Endothelial cell of umbilical vein (primary cell): Measurements from ENCODE around the gene TBX21. TPM values are rescaled to one million over a fixed set of nuclear protein-coding genes. Genes with fewer than 3 reads are reported as not detected.

Experiments used
- BruUV-seq: library from RNA; stranded (reverse); fragments of 400-500 nt; replicated peaks from 2 replicates; lab custom pipeline; 2021; lab: Mats Ljungman, UMichigan
- CTCF ChIA-PET: fragments of 300-600, 350-600 bp; sonication (Branson Sonifier 250); formaldehyde crosslinking; loops from one replicate; lab custom pipeline; 2021; ENCODE audit warnings: antibody characterized with exemption, inconsistent platforms; lab: Charles Lee
- POLR2A ChIA-PET: fragments of 300-600, 350-600 bp; sonication (Branson Sonifier 250); formaldehyde crosslinking; loops from one replicate; lab custom pipeline; 2021; ENCODE audit warnings: antibody characterized with exemption, inconsistent platforms; lab: Charles Lee
- DNase-seq: peaks from one replicate; pipeline ENCODE4 v3.0.0-alpha.2; 2011; ENCODE audit warnings: low read depth, low spot score
- FAIRE-seq: peaks from 2 replicates; lab custom pipeline; 2011; peaks lifted over from hg19 to GRCh38; lab: Jason Lieb, UNC
- H2AFZ ChIP-seq: 2 replicates; pipeline ENCODE4 v1.6.0; 2012; ENCODE audit warnings: low read depth, low read length, control low read depth, inconsistent platforms
- H3K27ac ChIP-seq: 2 replicates; pipeline ENCODE4 v1.5.1; 2011; ENCODE audit warnings: low read depth, mild to moderate bottlenecking, control low read depth, low read length, moderate library complexity; ENCODE audit not compliant: insufficient read depth
- H3K27me3 ChIP-seq, 2 experiments: 2 replicates each; pipeline versions ENCODE4 v1.6.0 to v1.6.1; 2011; ENCODE audit warnings: low read length in 2 of 2, mixed read lengths in 1 of 2; ENCODE audit not compliant: control insufficient read depth in 2 of 2, insufficient read depth in 2 of 2
- H3K36me3 ChIP-seq, 2 experiments: 2 replicates in 1 of 2; 3 replicates in 1 of 2; pipeline ENCODE4 v1.5.1; 2011; ENCODE audit warnings: low read length in 2 of 2, mild to moderate bottlenecking in 1 of 2, moderate library complexity in 1 of 2; ENCODE audit not compliant: control insufficient read depth in 2 of 2, insufficient read depth in 2 of 2; ENCODE audit errors: extremely low read depth in 1 of 2
- H3K4me1 ChIP-seq: 3 replicates; pipeline ENCODE4 v1.5.1; 2011; ENCODE audit warnings: mild to moderate bottlenecking, low read length; ENCODE audit not compliant: control insufficient read depth, insufficient read depth; ENCODE audit errors: extremely low read depth
- H3K4me2 ChIP-seq: 2 replicates; pipeline ENCODE4 v1.6.1; 2011; ENCODE audit warnings: low read length, control low read depth, mixed read lengths; ENCODE audit not compliant: insufficient read depth
- H3K4me3 ChIP-seq, 3 experiments: fragments of 200-600 bp in 1 of 3; sonication (generic), shearing (Covaris generic) in 1 of 3; replicated peaks in 1 of 3; 2 replicates each; pipeline ENCODE4 v1.5.1; 2011 to 2016; ENCODE audit warnings: control low read depth in 3 of 3, low read length in 3 of 3, mild to moderate bottlenecking in 2 of 3, inconsistent platforms in 1 of 3, low read depth in 1 of 3, moderate library complexity in 1 of 3; ENCODE audit not compliant: insufficient read depth in 1 of 3
- H3K79me2 ChIP-seq: 2 replicates; pipeline ENCODE4 v1.6.0; 2012; ENCODE audit warnings: low read length, inconsistent platforms; ENCODE audit not compliant: control insufficient read depth, insufficient read depth
- H3K9ac ChIP-seq: replicated peaks from 2 replicates; pipeline ENCODE3; 2011; ENCODE audit warnings: low read length, control low read depth; ENCODE audit not compliant: insufficient read depth; ENCODE audit errors: extremely low read depth
- H3K9me1 ChIP-seq: replicated peaks from 3 replicates; pipeline ENCODE4 v1.6.0; 2011; ENCODE audit warnings: mild to moderate bottlenecking, low read length; ENCODE audit not compliant: control insufficient read depth, insufficient read depth; ENCODE audit errors: extremely low read depth
- H3K9me3 ChIP-seq: replicated peaks from 2 replicates; pipeline ENCODE4 v1.5.1; 2012; ENCODE audit warnings: low read length, inconsistent platforms; ENCODE audit not compliant: control insufficient read depth, insufficient read depth
- H4K20me1 ChIP-seq: replicated peaks from 2 replicates; pipeline ENCODE3; 2011; ENCODE audit warnings: mild to moderate bottlenecking, low read length; ENCODE audit not compliant: control insufficient read depth, insufficient read depth; ENCODE audit errors: extremely low read depth
- EZH2 ChIP-seq: IDR thresholded peaks from 2 replicates; pipeline ENCODE4 v1.6.1; 2012; ENCODE audit warnings: borderline replicate concordance, low read depth, mild to moderate bottlenecking, moderate library complexity, low read length, inconsistent platforms; ENCODE audit not compliant: severe bottlenecking
- FOS ChIP-seq: IDR thresholded peaks from 2 replicates; pipeline ENCODE4 v1.6.1; 2011; ENCODE audit warnings: mild to moderate bottlenecking, low read length, moderate library complexity, borderline replicate concordance; ENCODE audit not compliant: insufficient read depth
- GATA2 ChIP-seq: IDR thresholded peaks from 2 replicates; pipeline ENCODE4 v1.7.0; 2011; ENCODE audit warnings: low read depth, mild to moderate bottlenecking, moderate library complexity, mixed read lengths, low read length; ENCODE audit not compliant: insufficient read length, insufficient read depth
- JUN ChIP-seq: IDR thresholded peaks from 2 replicates; pipeline ENCODE4 v1.6.1; 2011; ENCODE audit warnings: borderline replicate concordance, low read depth; ENCODE audit not compliant: insufficient read length, insufficient read depth
- MYC ChIP-seq: IDR thresholded peaks from one replicate; pipeline ENCODE4 v1.6.1; 2011; ENCODE audit warnings: mild to moderate bottlenecking, low read depth, low read length
- POLR2A ChIP-seq: IDR thresholded peaks from 2 replicates; pipeline ENCODE4 v1.6.1; 2012; ENCODE audit warnings: low read depth, mild to moderate bottlenecking, control low read depth, low read length
- POLR2AphosphoS5 ChIP-seq: IDR thresholded peaks from 2 replicates; pipeline ENCODE4 v1.6.1; 2012; ENCODE audit warnings: low read depth, mild to moderate bottlenecking, control low read depth, low read length, moderate library complexity; ENCODE audit not compliant: insufficient read depth
- dilution Hi-C: fragments of 300-500 bp; cut with MboI; formaldehyde crosslinking; loops from one replicate; pipeline ENCODE4 v1.15.0; 2019; ENCODE audit warnings: low sequenced_read_pairs; ENCODE audit not compliant: extremely low pct_ligation_motif_present
- intact Hi-C: fragments of 100-400 bp; cut with micrococcal nuclease; formaldehyde crosslinking; loops from one replicate; pipeline ENCODE4 v1.10.0; 2022
- polyA plus RNA-seq, 4 experiments: library from polyadenylated mRNA; depleted of rRNA in 3 of 4; stranded (reverse) in 3 of 4; unstranded in 1 of 4; fragments of >200 nt; gene quantifications; 2 replicates each; pipeline versions ENCODE4 v1.2.1 to v1.2.3, GENCODE V29; 2011 to 2012; ENCODE audit warnings: missing spikeins in 1 of 4
- total RNA-seq: library from RNA; stranded (reverse); gene quantifications from 2 replicates; pipeline ENCODE4 v1.2.3, GENCODE V29; 2021
- TF ChIP-seq, protein P1 (sequence below): IDR thresholded peaks from 2 replicates; pipeline ENCODE4 v1.6.1; 2011; ENCODE audit not compliant: insufficient read depth, insufficient read length
- TF ChIP-seq, protein P2 (sequence below), 2 donors: IDR thresholded peaks; 1 replicate in 1 of 2; 2 replicates in 1 of 2; pipeline ENCODE4 v1.5.1; 2011; ENCODE audit warnings: low read length in 2 of 2, mild to moderate bottlenecking in 2 of 2, moderate library complexity in 2 of 2, control low read depth in 1 of 2, inconsistent platforms in 1 of 2, low read depth in 1 of 2; ENCODE audit not compliant: insufficient read depth in 1 of 2; ENCODE audit errors: extremely low read depth in 1 of 2

The TBX21 gene
- total and polyA plus RNA-seq, 2 donors (not counting 3 experiments of a cell fraction or from before 2014, with no cell fraction given) = not detected

DNA sequence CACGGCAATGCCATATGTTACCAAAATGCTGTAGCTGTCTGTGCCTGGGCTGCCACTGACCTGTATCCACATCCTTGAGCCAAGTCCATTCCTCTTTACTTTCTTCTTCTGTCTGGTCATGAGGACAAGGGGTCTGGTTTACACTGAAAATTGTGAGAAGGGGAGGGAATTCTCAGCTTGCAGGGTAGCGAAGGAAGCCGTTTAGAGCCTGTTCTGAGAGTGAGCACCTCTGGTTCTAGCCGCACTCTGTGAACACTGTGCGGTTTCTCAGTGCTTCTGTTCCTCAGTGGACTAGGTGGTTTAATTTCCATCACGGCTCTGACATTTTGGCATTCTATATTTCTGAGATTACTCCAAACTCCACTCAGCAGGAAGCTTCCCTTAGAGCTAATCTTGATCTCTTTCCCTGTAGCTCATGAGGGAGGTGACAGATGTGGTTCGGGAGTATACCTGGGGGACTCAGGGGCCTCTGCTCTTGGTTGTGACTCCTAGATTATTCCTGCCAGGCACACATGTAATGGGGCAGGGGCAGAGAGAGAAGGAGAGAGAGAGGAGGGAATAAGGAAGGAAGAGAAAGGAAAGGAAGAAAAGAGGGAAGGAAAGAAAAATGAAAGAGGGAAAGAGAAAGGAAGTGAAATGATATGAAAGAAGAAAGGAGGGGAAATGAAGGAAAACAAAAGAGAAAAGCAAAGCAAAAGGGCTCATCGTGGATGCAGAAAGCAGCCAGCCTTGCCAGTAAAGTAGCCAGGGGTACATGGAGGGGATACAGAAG lies 14.2 kb upstream of the TBX21 start:
- Histone ChIP-seq H3K79me2 (no peaks in the 10 kb centered on the region), H2AFZ (no peak overlapping the region), H3K4me1 (no peaks in the 10 kb centered on the region), H3K9me1 (no peaks in the 10 kb centered on the region), H3K36me3 (no peaks in the 10 kb centered on the region), H3K27me3 (peaks cover 38 to 42% of the 10 kb centered on the region in 2 experiments), H3K4me2 (no peak overlapping the region), H3K9me3 (no peaks in the 10 kb centered on the region), H3K27ac (no peak overlapping the region), H4K20me1 (no peaks in the 10 kb centered on the region), H3K4me3 (no peak overlapping the region), H3K9ac (no peak overlapping the region)
- DNase-seq (no peak), FAIRE-seq (no peak)
- ChIA-PET POLR2A (no interaction called here), CTCF (interaction anchor here (0.5 to 3.0 kb wide), 7 partner anchors 12 to 55 kb away, joined by 3 to 14 read pairs (median 5); no protein-coding TSS in a partner anchor)
- no peak for TF ChIP-seq MYC
- TF ChIP-seq EZH2 = no peak
- TF ChIP-seq, protein P1, sequence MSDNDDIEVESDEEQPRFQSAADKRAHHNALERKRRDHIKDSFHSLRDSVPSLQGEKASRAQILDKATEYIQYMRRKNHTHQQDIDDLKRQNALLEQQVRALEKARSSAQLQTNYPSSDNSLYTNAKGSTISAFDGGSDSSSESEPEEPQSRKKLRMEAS = no peak
- TF ChIP-seq JUN = no peak
- no peak for TF ChIP-seq POLR2A
- no peak for TF ChIP-seq GATA2
- no peak for TF ChIP-seq FOS
- TF ChIP-seq POLR2AphosphoS5 = no peak
- TF ChIP-seq, protein P2, sequence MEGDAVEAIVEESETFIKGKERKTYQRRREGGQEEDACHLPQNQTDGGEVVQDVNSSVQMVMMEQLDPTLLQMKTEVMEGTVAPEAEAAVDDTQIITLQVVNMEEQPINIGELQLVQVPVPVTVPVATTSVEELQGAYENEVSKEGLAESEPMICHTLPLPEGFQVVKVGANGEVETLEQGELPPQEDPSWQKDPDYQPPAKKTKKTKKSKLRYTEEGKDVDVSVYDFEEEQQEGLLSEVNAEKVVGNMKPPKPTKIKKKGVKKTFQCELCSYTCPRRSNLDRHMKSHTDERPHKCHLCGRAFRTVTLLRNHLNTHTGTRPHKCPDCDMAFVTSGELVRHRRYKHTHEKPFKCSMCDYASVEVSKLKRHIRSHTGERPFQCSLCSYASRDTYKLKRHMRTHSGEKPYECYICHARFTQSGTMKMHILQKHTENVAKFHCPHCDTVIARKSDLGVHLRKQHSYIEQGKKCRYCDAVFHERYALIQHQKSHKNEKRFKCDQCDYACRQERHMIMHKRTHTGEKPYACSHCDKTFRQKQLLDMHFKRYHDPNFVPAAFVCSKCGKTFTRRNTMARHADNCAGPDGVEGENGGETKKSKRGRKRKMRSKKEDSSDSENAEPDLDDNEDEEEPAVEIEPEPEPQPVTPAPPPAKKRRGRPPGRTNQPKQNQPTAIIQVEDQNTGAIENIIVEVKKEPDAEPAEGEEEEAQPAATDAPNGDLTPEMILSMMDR (IDR thresholded peaks at IDR 0.05; ENCODE audit: extremely low read depth in 1 of 2, insufficient read depth in 1 of 2, low read depth in 1 of 2, low read length in 2 of 2) = no peak
- BruUV-seq = no TSS peak
- dilution Hi-C loops (no loop called here), intact Hi-C loops (no loop called here)
